A549 (cell line): ENCODE measurements around the gene ZDHHC3.

Experiments used
- CHD4 ChIP-seq: fragments of 200-600 bp; sonication (generic); IDR thresholded peaks from 2 replicates; pipeline ENCODE4 v1.6.1; 2016; ENCODE audit warnings: antibody characterized with exemption, mild to moderate bottlenecking, borderline replicate concordance
- JUNB ChIP-seq: fragments of >200 bp; sonication (Bioruptor Twin); formaldehyde crosslinking; IDR thresholded peaks from 2 replicates; pipeline ENCODE4 v1.6.1; 2016
- KDM1A ChIP-seq: fragments of 200-600 bp; sonication (generic); IDR thresholded peaks from 2 replicates; pipeline ENCODE4 v1.6.1; 2016; ENCODE audit warnings: low read depth, mild to moderate bottlenecking
- POLR2A ChIP-seq: IDR thresholded peaks from 2 replicates; pipeline ENCODE4 v1.6.1; 2012; ENCODE audit warnings: mild to moderate bottlenecking, low read length
- RCOR1 ChIP-seq: fragments of 150-350 bp; IDR thresholded peaks from 2 replicates; pipeline ENCODE4 v1.6.1; 2014; ENCODE audit warnings: antibody characterized with exemption, low read length, low read depth
- TF ChIP-seq, protein P1 (sequence below): fragments of >200 bp; sonication (Bioruptor Twin); formaldehyde crosslinking; IDR thresholded peaks from 3 replicates; pipeline ENCODE4 v1.5.1; 2016
- TF ChIP-seq, protein P2 (sequence below): fragments of 250-450 bp; sonication (Bioruptor Pico); IDR thresholded peaks from 2 replicates; pipeline ENCODE4 v1.5.0; 2021; ENCODE audit warnings: mild to moderate bottlenecking, moderate library complexity, borderline replicate concordance

DNA sequence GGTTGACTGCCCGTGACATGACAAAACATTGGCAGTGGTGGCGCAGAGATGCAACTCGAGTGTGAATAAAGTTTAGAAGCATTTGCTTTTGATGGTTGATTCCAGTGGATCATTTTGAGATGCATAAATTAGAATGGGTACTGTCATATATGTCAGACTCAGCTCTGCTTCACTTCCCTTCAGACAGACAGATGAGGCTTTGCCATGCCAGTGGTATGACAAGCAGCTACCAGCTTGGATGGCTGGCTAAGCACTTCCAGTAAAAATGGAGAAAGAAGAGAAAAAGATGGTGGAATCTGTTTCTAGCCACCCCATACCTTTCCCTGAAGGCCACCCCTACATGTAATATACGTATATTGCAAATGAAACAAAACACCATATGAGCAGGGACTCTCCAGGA lies 36.6 kb upstream of the ZDHHC3 start:
- TF ChIP-seq, protein P1, sequence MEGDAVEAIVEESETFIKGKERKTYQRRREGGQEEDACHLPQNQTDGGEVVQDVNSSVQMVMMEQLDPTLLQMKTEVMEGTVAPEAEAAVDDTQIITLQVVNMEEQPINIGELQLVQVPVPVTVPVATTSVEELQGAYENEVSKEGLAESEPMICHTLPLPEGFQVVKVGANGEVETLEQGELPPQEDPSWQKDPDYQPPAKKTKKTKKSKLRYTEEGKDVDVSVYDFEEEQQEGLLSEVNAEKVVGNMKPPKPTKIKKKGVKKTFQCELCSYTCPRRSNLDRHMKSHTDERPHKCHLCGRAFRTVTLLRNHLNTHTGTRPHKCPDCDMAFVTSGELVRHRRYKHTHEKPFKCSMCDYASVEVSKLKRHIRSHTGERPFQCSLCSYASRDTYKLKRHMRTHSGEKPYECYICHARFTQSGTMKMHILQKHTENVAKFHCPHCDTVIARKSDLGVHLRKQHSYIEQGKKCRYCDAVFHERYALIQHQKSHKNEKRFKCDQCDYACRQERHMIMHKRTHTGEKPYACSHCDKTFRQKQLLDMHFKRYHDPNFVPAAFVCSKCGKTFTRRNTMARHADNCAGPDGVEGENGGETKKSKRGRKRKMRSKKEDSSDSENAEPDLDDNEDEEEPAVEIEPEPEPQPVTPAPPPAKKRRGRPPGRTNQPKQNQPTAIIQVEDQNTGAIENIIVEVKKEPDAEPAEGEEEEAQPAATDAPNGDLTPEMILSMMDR = no peak
- TF ChIP-seq JUNB = no peak
- TF ChIP-seq, protein P2, sequence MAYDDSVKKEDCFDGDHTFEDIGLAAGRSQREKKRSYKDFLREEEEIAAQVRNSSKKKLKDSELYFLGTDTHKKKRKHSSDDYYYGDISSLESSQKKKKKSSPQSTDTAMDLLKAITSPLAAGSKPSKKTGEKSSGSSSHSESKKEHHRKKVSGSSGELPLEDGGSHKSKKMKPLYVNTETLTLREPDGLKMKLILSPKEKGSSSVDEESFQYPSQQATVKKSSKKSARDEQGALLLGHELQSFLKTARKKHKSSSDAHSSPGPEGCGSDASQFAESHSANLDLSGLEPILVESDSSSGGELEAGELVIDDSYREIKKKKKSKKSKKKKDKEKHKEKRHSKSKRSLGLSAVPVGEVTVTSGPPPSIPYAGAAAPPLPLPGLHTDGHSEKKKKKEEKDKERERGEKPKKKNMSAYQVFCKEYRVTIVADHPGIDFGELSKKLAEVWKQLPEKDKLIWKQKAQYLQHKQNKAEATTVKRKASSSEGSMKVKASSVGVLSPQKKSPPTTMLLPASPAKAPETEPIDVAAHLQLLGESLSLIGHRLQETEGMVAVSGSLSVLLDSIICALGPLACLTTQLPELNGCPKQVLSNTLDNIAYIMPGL (CRISPR knock-in tag) = no peak
- no peak for TF ChIP-seq POLR2A
- no peak for TF ChIP-seq RCOR1
- no peak for TF ChIP-seq KDM1A
- no peak for TF ChIP-seq CHD4
